Breast epithelium (tissue), 3 donors: ENCODE measurements around the gene INPP5K.

Experiments
- CTCF ChIP-seq, 3 donors: fragments of 450-650 bp; IDR thresholded peaks; one replicate each; pipeline ENCODE4 v1.5.1; 2016 to 2017; ENCODE audit warnings: antibody characterized with exemption in 3 of 3, mild to moderate bottlenecking in 3 of 3, moderate library complexity in 3 of 3
- POLR2A ChIP-seq: fragments of 450-650 bp; IDR thresholded peaks from one replicate; pipeline ENCODE4 v1.6.1; 2016; ENCODE audit warnings: antibody characterized with exemption, mild to moderate bottlenecking, moderate library complexity

- TF ChIP-seq CTCF (IDR thresholded peaks at IDR 0.05) (no peak), POLR2A (no peak)
These were observed 31.6 kb upstream of the INPP5K start for GRCh38 chr17:1548032-1548431.
